ENCODE results near the gene EIF4G2. TPM values are rescaled to one million over a fixed set of nuclear protein-coding genes. Genes with fewer than 3 reads are reported as not detected.
A peak's percentile ranks its signal among the peaks of the same experiment; 100 is the strongest.

EIF4G2 gene
- total RNA-seq = 748 and 782 TPM in 2 replicates

DNA sequence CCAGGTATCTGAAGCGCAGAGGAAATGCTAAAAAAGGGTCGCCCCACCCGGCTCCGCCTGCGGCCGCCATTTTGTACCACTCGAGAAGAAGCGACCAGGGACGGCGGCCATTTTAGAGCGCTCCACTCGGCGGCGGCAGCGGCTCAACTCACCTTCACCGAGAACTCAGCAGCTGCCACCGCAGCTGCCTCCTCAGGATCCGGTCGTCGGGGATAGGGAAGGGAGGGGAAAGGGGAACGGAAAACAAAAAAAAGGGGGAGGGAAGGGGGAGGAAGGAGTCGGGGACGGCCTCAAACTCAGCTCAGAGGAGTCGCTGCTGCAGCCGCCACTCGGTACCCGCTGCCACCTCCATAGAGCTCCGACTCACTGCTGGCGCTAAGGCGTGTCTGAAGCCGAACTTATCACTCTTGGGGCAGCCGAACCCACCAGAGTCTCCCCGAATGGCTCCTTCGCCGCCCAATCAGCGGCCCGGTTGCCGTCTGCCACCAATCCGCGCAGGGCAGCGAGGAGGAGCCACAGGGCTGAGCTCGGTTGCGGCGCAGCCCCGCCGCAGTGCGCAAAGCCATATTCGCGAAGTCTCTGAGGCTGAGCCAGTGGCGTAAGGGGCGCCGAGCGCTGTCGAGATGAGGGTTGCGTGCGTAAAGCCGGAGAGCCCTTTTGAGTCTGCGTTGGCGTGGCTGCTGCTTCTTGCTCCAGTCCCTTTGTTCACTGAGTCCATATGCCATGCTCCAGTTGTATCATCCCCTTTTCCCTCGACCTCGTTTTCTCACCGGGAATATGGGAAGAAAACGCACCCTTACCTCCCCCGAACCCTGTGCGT lies at the start of gene EIF4G2:
TSS of gene EIF4G2 (minus strand) at position 374 of the 820 bp plus-strand sequence.
- Histone ChIP-seq H3K36me3 (ENCODE audit: insufficient read depth, low read length) (peaks cover 37% of the 10 kb centered on the region), H4K20me1 (ENCODE audit: insufficient read depth, low read length) (peaks cover 40% of the 10 kb centered on the region), H3K4me2 (ENCODE audit: insufficient read depth, low read length) (peak within 1 kb of the TSS; percentile 94), H3K4me1 (ENCODE audit: insufficient read depth, low read length) (peaks cover 30% of the 10 kb centered on the region), H3K9me3 (ENCODE audit: low read depth, low read length) (no peaks in the 10 kb centered on the region), H2AFZ (ENCODE audit: low read length) (peak within 1 kb of the TSS; percentile 80), H3K27ac (ENCODE audit: low read depth, low read length) (peak within 1 kb of the TSS; percentile 91), H3K27me3 (ENCODE audit: insufficient read depth, low read length) (no peaks in the 10 kb centered on the region), H3K4me3 (ENCODE audit: insufficient read depth, low read length) (peak within 1 kb of the TSS; percentile 91), H3K79me2 (ENCODE audit: insufficient read depth, low read length) (peaks cover 46% of the 10 kb centered on the region)
- DNase-seq (ENCODE audit: insufficient read length, low spot score, missing footprints) = peak; percentile 98
- TF ChIP-seq, protein P1, sequence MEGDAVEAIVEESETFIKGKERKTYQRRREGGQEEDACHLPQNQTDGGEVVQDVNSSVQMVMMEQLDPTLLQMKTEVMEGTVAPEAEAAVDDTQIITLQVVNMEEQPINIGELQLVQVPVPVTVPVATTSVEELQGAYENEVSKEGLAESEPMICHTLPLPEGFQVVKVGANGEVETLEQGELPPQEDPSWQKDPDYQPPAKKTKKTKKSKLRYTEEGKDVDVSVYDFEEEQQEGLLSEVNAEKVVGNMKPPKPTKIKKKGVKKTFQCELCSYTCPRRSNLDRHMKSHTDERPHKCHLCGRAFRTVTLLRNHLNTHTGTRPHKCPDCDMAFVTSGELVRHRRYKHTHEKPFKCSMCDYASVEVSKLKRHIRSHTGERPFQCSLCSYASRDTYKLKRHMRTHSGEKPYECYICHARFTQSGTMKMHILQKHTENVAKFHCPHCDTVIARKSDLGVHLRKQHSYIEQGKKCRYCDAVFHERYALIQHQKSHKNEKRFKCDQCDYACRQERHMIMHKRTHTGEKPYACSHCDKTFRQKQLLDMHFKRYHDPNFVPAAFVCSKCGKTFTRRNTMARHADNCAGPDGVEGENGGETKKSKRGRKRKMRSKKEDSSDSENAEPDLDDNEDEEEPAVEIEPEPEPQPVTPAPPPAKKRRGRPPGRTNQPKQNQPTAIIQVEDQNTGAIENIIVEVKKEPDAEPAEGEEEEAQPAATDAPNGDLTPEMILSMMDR (IDR thresholded peaks at IDR 0.05; ENCODE audit: extremely low read depth, low read depth, low read length) = no peak

DNA sequence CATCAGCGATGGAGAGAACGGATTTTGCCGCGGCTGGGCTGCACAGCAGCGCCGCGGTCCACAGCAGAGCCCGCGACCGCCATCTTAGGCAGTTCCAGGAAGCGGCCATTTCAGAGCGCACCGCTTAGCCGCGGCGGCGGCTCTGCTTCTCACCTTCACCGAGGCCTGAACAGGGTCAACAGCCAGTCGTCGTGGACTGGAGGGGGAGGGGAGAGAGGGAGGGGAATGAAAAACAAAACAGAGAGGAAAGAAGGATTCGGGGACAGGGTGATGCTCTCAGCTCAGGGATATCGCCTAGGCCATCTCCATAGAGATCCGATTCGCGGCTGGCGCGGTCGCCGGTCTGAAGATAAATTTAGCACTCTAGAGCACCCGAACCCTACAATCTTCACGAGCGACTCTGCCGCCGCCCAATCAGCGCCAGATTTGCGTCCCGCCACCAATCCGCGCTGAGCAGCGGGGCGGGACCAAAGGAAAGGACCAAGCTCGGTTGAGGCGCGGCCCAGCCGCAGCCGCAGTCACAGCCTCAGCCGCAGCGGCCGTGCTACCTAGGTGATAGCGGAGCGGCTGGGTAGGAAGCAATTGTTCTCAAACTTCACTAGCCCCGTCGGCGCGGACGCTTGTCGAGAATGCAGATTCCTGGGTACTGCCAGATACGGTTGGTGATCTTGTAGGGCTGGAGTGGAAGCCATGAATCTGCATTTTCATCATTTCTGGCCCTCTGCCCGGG lies 49.1 kb upstream of the EIF4G2 start, which contains the start of gene ZBED5:
TSS of gene ZBED5 (minus strand) at position 345 of the 730 bp plus-strand sequence. CDS start 3,108 bp downstream, outside the sequence.
- Histone ChIP-seq H3K4me2 (ENCODE audit: insufficient read depth, low read length) (peak within 1 kb of the TSS; percentile 82), H4K20me1 (ENCODE audit: insufficient read depth, low read length) (no peaks in the 10 kb centered on the region), H3K79me2 (ENCODE audit: insufficient read depth, low read length) (peaks cover 52% of the 10 kb centered on the region), H3K27me3 (ENCODE audit: insufficient read depth, low read length) (no peaks in the 10 kb centered on the region), H3K9me3 (ENCODE audit: low read depth, low read length) (no peaks in the 10 kb centered on the region), H3K4me1 (ENCODE audit: insufficient read depth, low read length) (peaks cover 10% of the 10 kb centered on the region), H3K4me3 (ENCODE audit: insufficient read depth, low read length) (peak within 1 kb of the TSS; percentile 95), H3K36me3 (ENCODE audit: insufficient read depth, low read length) (peaks cover 29% of the 10 kb centered on the region), H2AFZ (ENCODE audit: low read length) (peak within 1 kb of the TSS; percentile 87), H3K27ac (ENCODE audit: low read depth, low read length) (peak within 1 kb of the TSS; percentile 95)
- TF ChIP-seq, protein P1 (IDR thresholded peaks at IDR 0.05; ENCODE audit: extremely low read depth, low read depth, low read length) = no peak
- peak; percentile 94 for DNase-seq (ENCODE audit: insufficient read length, low spot score, missing footprints)

DNA sequence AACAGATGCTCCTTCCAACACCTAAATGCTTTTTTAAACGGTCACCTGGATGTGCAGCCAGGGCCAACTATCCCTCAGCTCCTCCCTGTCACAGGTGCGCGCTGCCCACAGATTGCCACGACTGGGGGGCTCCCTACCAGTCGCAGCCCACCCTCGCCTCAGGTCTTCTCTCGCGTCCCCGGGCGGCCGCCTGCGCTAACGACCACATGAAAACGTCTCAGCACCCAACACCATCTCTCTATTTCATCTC lies 48.7 kb upstream of the EIF4G2 start:
- Histone ChIP-seq H3K4me2 (ENCODE audit: insufficient read depth, low read length) (peak overlapping the region; percentile 82), H3K79me2 (ENCODE audit: insufficient read depth, low read length) (peaks cover 55% of the 10 kb centered on the region), H3K4me1 (ENCODE audit: insufficient read depth, low read length) (peaks cover 10% of the 10 kb centered on the region), H2AFZ (ENCODE audit: low read length) (peak overlapping the region; percentile 87), H3K27me3 (ENCODE audit: insufficient read depth, low read length) (no peaks in the 10 kb centered on the region), H3K4me3 (ENCODE audit: insufficient read depth, low read length) (peak overlapping the region; percentile 95), H3K36me3 (ENCODE audit: insufficient read depth, low read length) (peaks cover 33% of the 10 kb centered on the region), H3K9me3 (ENCODE audit: low read depth, low read length) (no peaks in the 10 kb centered on the region), H3K27ac (ENCODE audit: low read depth, low read length) (peak overlapping the region; percentile 95), H4K20me1 (ENCODE audit: insufficient read depth, low read length) (no peaks in the 10 kb centered on the region)
- no peak for DNase-seq (ENCODE audit: insufficient read length, low spot score, missing footprints)
- TF ChIP-seq, protein P1 (IDR thresholded peaks at IDR 0.05; ENCODE audit: extremely low read depth, low read depth, low read length) = no peak

All from osteoblast (primary cell).